DMS 273 (cell line): ENCODE data around the gene NAALADL2.

Experiments used
- DNase-seq: peaks from one replicate; lab custom pipeline; 2025; ENCODE audit not compliant: unreplicated experiment; lab: John Stamatoyannopoulos, UW

NAALADL2 gene

DNA sequence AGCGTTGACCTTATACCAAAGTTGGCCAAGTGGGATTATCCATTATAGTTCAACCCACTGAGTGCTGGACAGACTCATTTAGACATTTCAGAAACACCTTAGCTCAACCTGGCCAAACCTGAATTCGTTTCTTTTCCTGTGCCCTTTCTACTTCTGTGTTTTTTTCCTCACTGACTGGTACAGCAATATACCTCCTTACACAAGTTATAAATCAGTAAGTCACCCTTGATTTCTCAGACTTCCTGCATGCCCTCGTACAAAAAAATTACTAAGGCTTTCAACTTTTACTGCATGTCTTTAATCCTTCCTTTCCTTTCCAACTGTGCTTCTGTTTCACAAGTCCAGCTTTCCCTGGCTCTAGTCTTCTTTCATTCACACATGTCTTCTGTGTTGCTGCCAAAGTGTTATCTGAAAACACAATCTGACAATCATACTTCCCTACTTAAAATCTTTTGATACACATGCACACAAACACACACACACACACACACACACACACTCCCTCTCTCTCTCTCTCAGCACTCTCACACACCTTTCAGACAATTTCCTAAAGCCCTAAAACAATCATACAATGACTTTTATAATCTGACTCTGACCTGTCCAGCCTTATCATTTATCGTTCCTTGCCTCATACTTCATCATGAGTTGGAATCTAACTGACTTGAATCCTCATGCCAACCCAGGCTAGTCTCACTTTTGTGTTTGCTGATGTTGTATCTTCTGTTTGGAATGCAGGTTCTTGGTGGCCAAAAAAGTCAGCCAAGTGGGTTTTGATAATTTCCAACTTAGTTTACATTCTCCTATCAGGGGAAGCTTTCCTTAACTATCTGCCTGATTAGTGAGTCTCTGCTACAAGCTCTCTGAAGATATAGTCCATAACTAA lies 436.4 kb downstream of the NAALADL2 start:
- no peak for DNase-seq

- DNase-seq = no peak
Observed at GRCh38 chr3:175297216-175297615, 438.1 kb downstream of the NAALADL2 start.

- DNase-seq = no peak
Observed at GRCh38 chr3:175301741-175302140, 442.6 kb downstream of the NAALADL2 start.

- peak; percentile 87 for DNase-seq
Observed at GRCh38 chr3:175304404-175304803, 445.3 kb downstream of the NAALADL2 start.

GRCh38 chr3:175307642-175308041 lies 448.5 kb downstream of the NAALADL2 start:
- no peak for DNase-seq

DNA sequence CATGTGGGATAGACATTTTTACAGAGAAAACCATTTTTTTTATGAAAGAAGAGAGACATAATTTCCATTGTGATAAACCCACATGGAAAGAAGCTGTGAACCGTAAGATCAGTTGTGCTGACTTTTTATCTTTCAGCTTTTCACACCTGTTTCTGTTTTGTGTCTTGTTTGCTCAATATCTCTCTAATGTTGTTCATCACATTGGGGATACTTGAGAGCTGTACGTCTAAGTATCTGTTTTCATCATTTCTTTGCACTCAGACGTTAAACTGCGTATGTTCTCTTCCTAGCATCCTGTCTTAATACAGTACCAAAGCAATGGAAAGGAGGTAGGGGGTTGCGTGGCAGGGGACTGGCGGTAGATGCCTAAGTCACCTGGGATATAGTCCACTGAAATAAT lies 449.0 kb downstream of the NAALADL2 start:
- no peak for DNase-seq

- DNase-seq = no peak
Observed at GRCh38 chr3:175310046-175310445, 450.9 kb downstream of the NAALADL2 start.

DNA sequence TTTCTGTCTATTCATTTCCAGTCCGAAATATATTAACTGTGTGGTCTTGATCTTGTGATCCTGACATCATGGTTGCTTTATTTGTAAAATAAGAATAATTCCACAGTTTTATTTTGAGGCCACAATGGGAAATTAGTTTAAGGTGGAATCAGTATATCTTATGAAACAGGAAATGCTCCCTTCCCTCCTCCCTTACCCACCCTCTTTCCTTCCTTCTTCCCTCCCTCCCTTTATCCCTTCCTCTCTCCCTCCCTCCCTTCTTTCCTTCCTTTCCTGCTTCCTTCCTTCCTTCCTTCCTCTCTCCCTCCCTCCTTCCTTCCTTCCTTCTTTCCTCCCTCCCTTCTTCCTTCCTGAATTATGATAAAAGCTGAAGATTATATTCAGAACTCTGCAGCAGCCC lies 452.3 kb downstream of the NAALADL2 start:
- DNase-seq = no peak

DNA sequence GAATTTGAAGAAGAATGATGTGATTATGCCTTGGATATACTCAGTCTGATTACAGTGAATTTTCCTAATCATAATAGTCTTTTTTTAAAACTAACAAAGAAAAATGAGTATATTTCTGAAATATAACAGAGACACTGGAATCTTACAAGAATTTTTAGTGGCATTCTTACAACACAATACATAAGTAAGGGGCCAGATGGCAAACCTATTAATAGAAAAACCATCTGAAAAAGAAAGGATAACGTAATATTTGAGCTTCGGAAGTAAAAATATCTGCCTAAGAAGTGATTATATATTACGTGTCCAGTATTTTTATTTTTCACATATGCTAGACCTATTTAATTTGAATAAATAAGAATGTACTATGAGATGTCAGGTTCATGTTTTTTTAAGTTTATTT lies 452.8 kb downstream of the NAALADL2 start:
- no peak for DNase-seq

- no peak for DNase-seq
Observed at GRCh38 chr3:175312791-175313190, 453.7 kb downstream of the NAALADL2 start.

GRCh38 chr3:175316799-175317198 lies 457.7 kb downstream of the NAALADL2 start:
- DNase-seq = no peak

GRCh38 chr3:175325440-175325839 lies 466.3 kb downstream of the NAALADL2 start:
- DNase-seq = no peak

GRCh38 chr3:175326041-175326440 lies 466.9 kb downstream of the NAALADL2 start:
- DNase-seq = no peak

DNA sequence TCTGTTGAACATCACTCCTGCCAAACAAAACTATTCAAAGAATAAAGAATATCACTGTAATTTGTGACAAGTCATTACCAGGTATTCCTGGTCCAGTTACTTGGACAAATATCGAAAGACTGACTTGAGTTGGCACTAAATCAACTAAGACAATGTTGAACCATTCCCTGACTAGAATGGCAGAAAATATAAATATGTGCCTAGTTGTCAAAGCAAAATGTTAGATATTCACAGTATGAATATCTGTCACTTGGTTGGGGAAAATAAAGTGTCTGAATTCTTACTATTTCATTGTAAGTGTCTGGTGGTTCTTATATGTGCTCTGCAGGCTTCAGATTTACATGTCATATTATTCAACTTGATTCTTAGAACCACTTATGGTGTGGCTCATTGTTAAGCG lies 470.2 kb downstream of the NAALADL2 start:
- no peak for DNase-seq

DNA sequence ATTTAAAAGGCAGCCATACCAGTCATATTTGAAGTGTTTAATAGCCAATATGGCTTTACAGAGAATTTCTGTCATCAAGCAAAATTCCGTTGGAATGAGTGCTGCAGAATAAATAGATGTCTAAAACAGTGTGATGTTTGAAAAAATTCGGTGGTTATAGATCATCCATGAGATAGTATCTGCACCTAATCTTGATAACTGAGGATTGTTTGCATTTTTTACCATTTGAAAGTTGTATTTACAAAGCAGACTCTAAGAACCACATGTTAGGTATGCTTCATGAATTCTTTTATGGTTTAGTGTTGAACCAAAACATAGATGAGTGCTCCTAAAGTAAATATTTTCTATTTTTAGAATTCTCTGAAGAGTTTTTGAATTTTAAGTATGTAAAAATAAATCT lies 476.1 kb downstream of the NAALADL2 start:
- DNase-seq = no peak

- DNase-seq = no peak
Observed at GRCh38 chr3:175336406-175337133, 477.4 kb downstream of the NAALADL2 start.

DNA sequence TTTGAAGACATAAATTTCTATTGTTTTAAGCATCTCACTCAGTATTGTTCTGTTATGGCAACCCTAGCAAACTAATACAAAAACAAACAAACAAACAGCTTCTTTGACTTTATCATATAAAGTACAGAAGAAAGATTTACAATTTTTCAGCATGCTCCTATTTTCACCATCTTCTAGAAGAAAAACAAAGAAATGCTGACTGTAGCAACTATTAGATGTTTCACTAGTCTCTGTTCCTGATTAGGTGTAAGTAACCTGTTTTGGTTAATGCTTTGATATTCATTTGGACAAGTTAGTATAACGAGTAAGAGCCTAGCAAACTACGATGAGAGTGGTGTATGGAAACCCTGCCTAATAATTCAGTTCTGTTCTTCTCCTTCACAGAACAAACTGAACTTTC lies 478.5 kb downstream of the NAALADL2 start:
- no peak for DNase-seq

GRCh38 chr3:175338775-175339535 lies 479.8 kb downstream of the NAALADL2 start:
- DNase-seq = peak; percentile 19

DNA sequence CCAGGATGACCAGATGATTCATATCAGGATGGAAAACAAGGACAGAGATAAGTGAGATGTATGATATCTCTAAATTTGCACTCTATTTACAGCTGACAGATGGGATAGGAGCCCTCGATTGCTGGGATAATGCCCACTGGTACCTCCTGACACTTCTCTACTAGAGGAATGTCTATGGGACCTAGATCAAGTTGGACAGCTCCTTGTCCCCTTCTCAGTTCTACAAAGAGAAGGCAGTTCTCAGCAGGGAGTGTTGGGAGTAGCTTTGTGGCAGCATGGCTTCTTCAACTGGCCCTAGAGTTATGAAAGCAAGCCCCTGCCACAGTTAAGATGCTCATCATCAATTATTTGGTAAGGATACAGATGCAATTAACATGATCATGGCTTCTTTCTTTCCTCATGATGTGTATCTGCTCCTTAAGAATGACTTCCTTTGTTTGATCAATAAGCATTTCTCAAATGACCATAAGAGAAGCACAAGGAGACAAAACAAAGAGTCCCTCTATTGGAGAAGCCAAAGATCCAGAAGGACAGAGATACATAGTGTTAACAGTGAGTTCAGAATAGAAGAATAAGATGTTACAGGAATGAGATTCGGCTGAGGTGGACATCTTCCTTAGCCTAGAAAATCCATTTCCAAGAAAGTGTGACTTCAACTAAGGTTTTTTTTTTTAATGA lies 481.3 kb downstream of the NAALADL2 start:
- DNase-seq = no peak

DNA sequence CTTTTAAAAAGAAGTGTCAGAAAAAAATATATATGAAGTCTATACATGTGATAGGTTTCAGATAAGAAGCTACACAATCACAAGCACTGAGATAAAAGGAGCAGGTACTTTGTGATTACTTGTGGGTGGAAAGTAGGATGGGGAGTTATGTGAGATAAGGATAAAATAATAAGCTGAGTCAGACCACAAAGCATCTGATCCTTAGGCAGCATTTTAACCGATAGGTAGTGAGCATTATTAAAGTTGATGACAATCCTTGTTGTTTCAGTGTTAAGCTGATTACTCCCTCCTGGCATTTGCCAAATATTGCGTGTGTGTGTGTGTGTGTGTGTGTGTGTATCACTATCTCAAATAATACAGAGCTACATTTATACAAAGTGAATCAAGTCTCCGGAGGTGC lies 483.1 kb downstream of the NAALADL2 start:
- no peak for DNase-seq

DNA sequence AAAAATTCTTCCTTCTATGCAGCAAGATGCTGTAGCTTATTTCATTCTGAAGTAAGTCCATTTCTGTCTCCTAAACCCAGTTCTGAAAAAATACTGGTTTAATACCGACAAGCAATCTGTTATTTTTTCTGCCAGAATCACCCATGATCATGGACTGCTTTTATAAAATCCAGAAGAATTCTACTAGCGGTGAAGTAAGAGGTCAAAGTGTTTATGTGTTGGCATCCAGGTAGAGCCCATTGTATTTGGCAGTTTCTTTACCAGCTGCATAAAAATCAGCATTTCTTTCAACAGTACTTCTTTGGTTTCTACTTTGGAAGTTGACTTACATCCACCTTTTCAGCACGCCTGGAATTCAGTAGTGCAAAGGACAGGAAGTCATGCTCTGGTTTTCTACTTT lies 484.8 kb downstream of the NAALADL2 start:
- DNase-seq = no peak
